Stimulated activated CD4-positive, alpha-beta T cell treated with anti-CD3 and anti-CD28 coated beads, Interleukin-12 subunit alpha, Interleukin-12 subunit beta, amount 100 ng/mL, for 24 hours (primary cell): ENCODE results near the gene RGL2.
"Not testable (repeated sequence)": the region's sequence is repeated elsewhere in the genome, so short reads cannot be mapped to it uniquely, and the experiment has no call there.

Source experiments
- DNase-seq, 2 experiments: peaks; one replicate each; pipeline ENCODE4 v3.0.0-alpha.2; 2020; ENCODE audit warnings: low read depth in 2 of 2

RGL2 gene

GRCh38 chr6:33273924-33274902 lies 24.5 kb downstream of the RGL2 start:
- no peak for DNase-seq

- no peak for DNase-seq
These were observed 25.4 kb downstream of the RGL2 start for GRCh38 chr6:33273129-33273923.

- DNase-seq, result no peak
These were observed 26.2 kb downstream of the RGL2 start for GRCh38 chr6:33272275-33273128.

- DNase-seq, result peak; percentile 80 to 85
These were observed 27.1 kb downstream of the RGL2 start, which contains the start of the genes RPS18 and VPS52 for GRCh38 chr6:33271468-33272274. RPS18 (plus strand) TSS chr6:33272075; CDS start chr6:33272120, 45 bp downstream. VPS52 (minus strand) TSS chr6:33271876; CDS start chr6:33271675, 201 bp downstream.

- DNase-seq, result no peak
These were observed 27.6 kb downstream of the RGL2 start for GRCh38 chr6:33271117-33271467.

GRCh38 chr6:33264015-33264414 lies 34.7 kb downstream of the RGL2 start:
- DNase-seq, result no peak

GRCh38 chr6:33262490-33262889 lies 36.3 kb downstream of the RGL2 start:
- not testable (repeated sequence) for DNase-seq

- DNase-seq, result no peak
These were observed 39.7 kb downstream of the RGL2 start for GRCh38 chr6:33259032-33259431.

- no peak for DNase-seq
These were observed 44.2 kb downstream of the RGL2 start for GRCh38 chr6:33254591-33254990.

GRCh38 chr6:33252759-33253158 lies 46.0 kb downstream of the RGL2 start:
- DNase-seq, result no peak

- no peak for DNase-seq
These were observed 47.2 kb downstream of the RGL2 start for GRCh38 chr6:33251395-33252012.

- DNase-seq, result no peak
These were observed 48.0 kb downstream of the RGL2 start for GRCh38 chr6:33250731-33251130.

- no peak for DNase-seq
These were observed 48.8 kb downstream of the RGL2 start for GRCh38 chr6:33249732-33250630.

- DNase-seq, result peak; percentile 89 to 94
These were observed 49.6 kb downstream of the RGL2 start for GRCh38 chr6:33248932-33249731.

GRCh38 chr6:33248643-33248931 lies 50.2 kb downstream of the RGL2 start:
- DNase-seq, result no peak

GRCh38 chr6:33247977-33248642 lies 50.6 kb downstream of the RGL2 start:
- DNase-seq, result peak; percentile 78 to 95

- DNase-seq, result no peak
These were observed 55.3 kb downstream of the RGL2 start for GRCh38 chr6:33243476-33243875.

- DNase-seq, result no peak
These were observed 56.8 kb downstream of the RGL2 start for GRCh38 chr6:33241968-33242367.
